GM18858 (cell line): ENCODE data around the gene NAA80.
"Not testable (repeated sequence)": the region's sequence is repeated elsewhere in the genome, so short reads cannot be mapped to it uniquely, and the experiment has no call there.

Experiments
- ATAC-seq: cut with Tn5 transposase; IDR thresholded peaks from one replicate; pipeline ENCODE4 v1.9.1; 2021; ENCODE audit not compliant: unreplicated experiment

Gene NAA80

GRCh38 chr3:50271314-50271936, 27.8 kb downstream of the NAA80 start:
- no peak for ATAC-seq

GRCh38 chr3:50270422-50271224, 28.6 kb downstream of the NAA80 start:
- ATAC-seq = no peak

DNA sequence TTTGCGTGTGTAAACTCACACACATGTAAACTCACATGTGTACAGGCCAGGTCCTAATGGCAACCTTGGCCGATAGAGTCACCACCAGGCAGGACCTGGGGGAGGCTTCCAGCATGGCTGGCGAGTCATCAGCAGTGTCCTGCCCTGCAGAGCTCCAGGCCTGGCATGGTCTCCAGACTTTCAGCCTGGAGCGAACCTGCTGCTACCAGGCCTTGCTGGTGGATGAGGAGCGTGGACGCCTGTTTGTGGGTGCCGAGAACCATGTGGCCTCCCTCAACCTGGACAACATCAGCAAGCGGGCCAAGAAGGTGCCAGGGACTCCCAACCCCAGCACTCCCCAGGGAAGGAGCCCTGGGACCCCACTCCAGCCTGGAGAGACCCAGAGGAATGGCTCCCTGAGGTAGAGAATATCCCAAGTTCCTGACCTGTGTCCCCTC, 29.2 kb downstream of the NAA80 start:
- ATAC-seq = no peak

DNA sequence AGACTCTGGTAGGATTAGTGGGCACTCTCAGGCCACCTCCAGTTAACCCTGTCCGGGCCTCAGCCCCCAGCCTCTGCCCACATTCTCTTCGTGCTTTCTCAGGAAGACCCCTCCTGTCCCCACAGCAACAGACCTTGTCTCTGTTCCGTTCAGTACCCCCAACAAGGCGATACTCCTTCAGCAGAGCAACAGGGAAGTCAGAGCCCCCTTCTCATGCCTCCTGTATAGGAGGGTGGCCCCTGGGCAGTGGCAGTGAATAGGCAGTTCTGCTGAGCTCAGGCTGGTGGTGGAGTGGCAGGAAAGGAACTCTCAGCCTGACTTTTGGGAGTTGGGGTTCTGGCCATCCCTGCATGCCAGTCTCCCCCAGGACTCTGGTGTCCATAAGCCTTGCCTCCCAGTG, 29.7 kb downstream of the NAA80 start:
- ATAC-seq = no peak

DNA sequence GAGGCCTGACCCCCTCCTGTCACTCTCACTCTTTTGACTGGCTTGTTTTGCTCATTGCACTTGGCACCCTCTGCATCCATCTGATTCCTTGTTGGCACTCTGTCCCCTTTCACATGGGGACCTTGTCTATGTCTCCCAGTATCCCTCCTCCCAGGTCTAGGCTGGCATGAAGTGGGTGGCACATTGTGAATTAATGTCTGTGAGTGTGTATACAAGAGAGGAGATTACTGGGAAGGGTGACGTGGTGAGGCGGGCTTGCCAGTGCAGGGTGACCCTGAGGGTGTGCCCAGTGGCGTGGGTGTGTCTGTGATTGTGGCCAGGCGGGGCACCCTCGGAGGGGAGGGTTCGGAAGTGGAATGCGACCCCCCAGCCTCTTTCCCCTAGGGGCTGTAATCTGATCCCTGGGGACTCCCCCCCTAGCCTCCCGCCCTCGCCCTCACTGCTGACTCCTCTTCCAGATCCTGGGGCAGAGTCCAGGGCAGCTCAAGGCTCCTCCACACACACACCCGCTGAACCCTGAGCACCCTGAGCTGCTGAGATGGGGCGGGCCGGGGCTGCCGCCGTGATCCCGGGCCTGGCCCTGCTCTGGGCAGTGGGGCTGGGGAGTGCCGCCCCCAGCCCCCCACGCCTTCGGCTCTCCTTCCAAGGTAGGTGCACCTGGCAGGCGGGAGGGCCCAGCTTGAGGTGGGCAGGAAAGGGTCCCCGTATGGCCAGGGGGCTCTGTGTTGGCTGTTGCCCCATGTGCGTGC, 30.3 kb downstream of the NAA80 start, which contains the start of gene SEMA3B:
TSS of gene SEMA3B (plus strand) at position 445 of the 749 bp plus-strand sequence. CDS start at position 539, 94 bp downstream.
- ATAC-seq = no peak

GRCh38 chr3:50268276-50268675, 30.9 kb downstream of the NAA80 start:
- no peak for ATAC-seq

DNA sequence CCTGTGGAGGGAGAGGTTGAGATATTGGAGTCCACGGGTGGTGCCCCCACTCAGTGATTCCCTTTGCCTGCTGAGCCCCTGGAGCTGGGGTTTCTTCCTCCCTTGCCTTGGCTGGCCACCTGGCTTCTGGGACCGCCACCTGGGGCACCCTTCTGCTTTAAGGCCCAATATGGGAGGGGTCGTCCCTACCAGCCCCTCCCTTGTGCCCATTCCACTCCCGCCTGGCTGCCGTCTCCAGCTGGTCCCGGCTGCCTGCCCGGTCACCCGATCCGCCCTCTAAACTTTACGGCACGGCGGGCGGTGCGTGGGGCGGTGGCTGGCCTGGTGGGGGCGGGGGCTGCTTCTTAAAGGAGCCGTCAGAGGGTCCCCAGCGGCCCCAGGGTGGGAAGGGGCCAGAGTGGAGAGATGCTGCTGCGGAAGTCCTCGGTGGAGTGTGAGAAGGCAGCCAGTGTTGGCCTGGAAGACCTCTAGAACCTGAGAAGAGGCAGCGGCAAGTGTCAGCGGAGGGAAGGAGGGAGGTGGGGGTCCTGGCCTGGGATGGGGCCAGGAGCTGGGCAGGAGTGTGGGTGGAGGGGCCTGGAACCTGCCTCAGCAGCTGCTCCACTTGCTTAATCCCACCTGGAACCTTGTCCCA, 31.8 kb downstream of the NAA80 start:
- ATAC-seq = no peak

DNA sequence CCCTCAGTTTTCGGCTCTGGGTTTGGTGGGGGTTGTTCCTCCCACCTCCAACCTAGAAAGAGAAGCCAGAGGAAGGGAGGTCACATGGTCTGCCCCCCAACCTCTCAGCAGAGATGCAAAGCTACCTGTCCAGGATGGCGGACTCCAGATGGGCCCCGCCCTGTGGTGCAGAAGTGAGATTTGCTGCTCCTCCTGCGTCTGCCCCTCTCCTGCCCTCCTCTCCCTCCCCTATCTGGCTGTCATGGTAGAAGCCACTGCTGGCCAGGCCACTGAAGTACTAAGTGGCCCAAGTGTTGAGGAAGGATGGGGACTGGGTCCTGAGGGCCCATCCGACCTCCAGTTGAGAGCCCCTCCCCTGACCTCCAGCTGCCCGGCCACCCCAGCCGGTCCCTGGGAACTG, 32.4 kb downstream of the NAA80 start:
- no peak for ATAC-seq

DNA sequence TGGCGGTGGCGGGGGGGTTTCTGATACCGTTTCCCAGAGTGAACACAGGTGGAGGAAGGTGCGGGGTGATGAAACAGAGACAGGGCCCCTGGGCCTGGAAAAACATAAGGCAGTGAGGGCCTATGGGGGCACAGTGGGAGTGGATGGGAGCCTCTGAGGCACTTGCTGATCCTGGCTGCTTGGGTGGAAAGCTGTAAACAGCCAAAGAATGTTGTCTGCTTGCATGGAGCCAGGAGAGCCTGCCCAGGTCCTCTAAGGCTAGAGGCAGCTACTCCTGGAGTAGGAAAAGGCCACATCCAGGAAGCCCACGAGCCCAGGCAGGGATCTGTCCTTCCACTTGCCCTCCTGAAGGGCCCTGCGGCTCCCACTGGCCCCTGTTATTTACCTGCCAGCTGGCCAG, 33.2 kb downstream of the NAA80 start:
- ATAC-seq = no peak

- no peak for ATAC-seq
These were observed 33.6 kb downstream of the NAA80 start for GRCh38 chr3:50265571-50265970.

GRCh38 chr3:50264964-50265485, 34.2 kb downstream of the NAA80 start:
- ATAC-seq = no peak

- no peak for ATAC-seq
These were observed 34.7 kb downstream of the NAA80 start for GRCh38 chr3:50264383-50264963.

GRCh38 chr3:50263478-50264382, 35.5 kb downstream of the NAA80 start:
- ATAC-seq = no peak

GRCh38 chr3:50262778-50263177, 36.4 kb downstream of the NAA80 start:
- ATAC-seq = no peak

- not testable (repeated sequence) for ATAC-seq
These were observed 37.0 kb downstream of the NAA80 start for GRCh38 chr3:50262200-50262599.

- ATAC-seq = no peak
These were observed 37.7 kb downstream of the NAA80 start for GRCh38 chr3:50261505-50261904.

GRCh38 chr3:50260942-50261441, 38.2 kb downstream of the NAA80 start:
- ATAC-seq = no peak

GRCh38 chr3:50260027-50260941, 38.9 kb downstream of the NAA80 start:
- ATAC-seq = peak; percentile 84
